Measurements from ENCODE around the gene MEF2A.
"Not testable (repeated sequence)": the region's sequence is repeated elsewhere in the genome, so short reads cannot be mapped to it uniquely, and the experiment has no call there.

MEF2A gene

GRCh38 chr15:99741835-99742234 is 176.1 kb downstream of the MEF2A start:
- no peak overlapping the region for H3K4me3 ChIP-seq (ENCODE audit: low read length in 2 of 2)
- no peak overlapping the region for H3K27ac ChIP-seq (ENCODE audit: low read depth in 2 of 2, low read length in 2 of 2)
- no peaks in the 10 kb centered on the region for H3K9me3 ChIP-seq (ENCODE audit: control insufficient read depth in 2 of 2, low read length in 2 of 2)
- H3K4me1 ChIP-seq (ENCODE audit: control insufficient read depth in 2 of 2, insufficient read depth in 2 of 2, low read length in 2 of 2): no peaks in the 10 kb centered on the region
- H3K36me3 ChIP-seq (ENCODE audit: control insufficient read depth in 2 of 2, insufficient read depth in 2 of 2, low read length in 2 of 2): no peaks in the 10 kb centered on the region
- H3K9ac ChIP-seq (ENCODE audit: low read depth in 1 of 2, low read length in 2 of 2): no peak overlapping the region
- H3K27me3 ChIP-seq (ENCODE audit: control insufficient read depth in 2 of 2, insufficient read depth in 2 of 2, low read length in 2 of 2): no peaks in the 10 kb centered on the region

DNA sequence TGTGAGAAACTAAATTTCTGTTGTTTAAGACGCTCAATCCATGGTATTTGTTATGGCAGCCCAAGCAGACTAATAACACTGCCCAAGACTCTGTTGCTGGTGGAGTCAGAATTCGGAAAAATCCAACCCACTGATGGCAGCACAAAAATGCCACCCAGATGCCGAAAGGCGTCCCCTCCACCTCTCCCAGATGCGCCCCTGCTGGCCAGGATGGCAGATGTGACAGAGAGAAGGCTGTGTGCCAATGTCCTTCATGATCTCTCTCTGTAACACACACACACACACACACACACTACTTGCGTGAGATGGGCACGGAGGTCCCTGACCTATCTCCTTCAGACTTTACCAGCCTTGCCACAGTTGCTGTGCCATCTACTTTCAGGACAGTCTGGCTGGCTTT is 178.4 kb downstream of the MEF2A start:
- Histone ChIP-seq H3K9ac (ENCODE audit: low read depth in 1 of 2, low read length in 2 of 2) (no peak overlapping the region), H3K27ac (ENCODE audit: low read depth in 2 of 2, low read length in 2 of 2) (no peak overlapping the region), H3K9me3 (ENCODE audit: control insufficient read depth in 2 of 2, low read length in 2 of 2) (no peaks in the 10 kb centered on the region), H3K4me1 (ENCODE audit: control insufficient read depth in 2 of 2, insufficient read depth in 2 of 2, low read length in 2 of 2) (no peaks in the 10 kb centered on the region), H3K4me3 (ENCODE audit: low read length in 2 of 2) (no peak overlapping the region), H3K27me3 (ENCODE audit: control insufficient read depth in 2 of 2, insufficient read depth in 2 of 2, low read length in 2 of 2) (no peaks in the 10 kb centered on the region), H3K36me3 (ENCODE audit: control insufficient read depth in 2 of 2, insufficient read depth in 2 of 2, low read length in 2 of 2) (no peaks in the 10 kb centered on the region)

DNA sequence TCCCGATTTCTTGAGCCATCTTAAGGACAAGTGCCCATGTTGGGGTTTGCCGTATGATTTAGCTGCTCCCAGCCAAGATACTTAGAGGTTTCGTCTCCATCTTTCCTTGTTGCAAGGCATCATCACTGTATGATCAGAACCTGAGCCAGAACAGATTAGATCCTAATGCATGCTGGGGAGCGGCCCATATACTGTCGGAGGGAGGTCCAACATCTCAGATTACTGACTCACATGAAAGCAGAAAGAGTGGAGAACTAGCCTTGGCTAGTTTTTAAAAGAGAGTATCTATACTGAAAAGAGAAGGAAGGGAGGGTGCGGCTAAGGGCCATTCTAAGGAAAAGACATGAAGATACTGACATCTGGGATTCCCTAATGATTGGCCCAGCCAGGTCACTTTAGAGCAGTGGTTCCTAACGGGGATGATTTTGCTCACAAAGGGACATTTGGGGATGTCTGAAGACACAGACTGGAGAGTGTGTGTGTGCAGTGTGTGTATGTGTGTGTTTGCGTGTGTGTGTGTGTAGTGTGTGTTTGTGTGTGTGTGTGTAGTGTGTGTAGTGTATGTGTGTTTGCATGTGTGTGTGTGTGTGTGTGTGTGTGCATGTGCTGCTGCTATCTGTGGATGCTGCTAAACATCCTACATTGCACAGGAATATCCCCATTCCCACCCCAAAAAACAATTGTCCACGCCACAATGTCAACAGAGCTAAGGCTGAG is 179.7 kb downstream of the MEF2A start:
- Histone ChIP-seq H3K9ac (ENCODE audit: low read depth in 1 of 2, low read length in 2 of 2) (no peak overlapping the region), H3K27ac (ENCODE audit: low read depth in 2 of 2, low read length in 2 of 2) (no peak overlapping the region), H3K4me1 (ENCODE audit: control insufficient read depth in 2 of 2, insufficient read depth in 2 of 2, low read length in 2 of 2) (peaks cover 0 to 4% of the 10 kb centered on the region in 2 donors), H3K9me3 (ENCODE audit: control insufficient read depth in 2 of 2, low read length in 2 of 2) (no peaks in the 10 kb centered on the region), H3K36me3 (ENCODE audit: control insufficient read depth in 2 of 2, insufficient read depth in 2 of 2, low read length in 2 of 2) (no peaks in the 10 kb centered on the region), H3K27me3 (ENCODE audit: control insufficient read depth in 2 of 2, insufficient read depth in 2 of 2, low read length in 2 of 2) (no peaks in the 10 kb centered on the region), H3K4me3 (ENCODE audit: low read length in 2 of 2) (no peak overlapping the region)

GRCh38 chr15:99749386-99749785 is 183.6 kb downstream of the MEF2A start:
- Histone ChIP-seq H3K9ac (ENCODE audit: low read depth in 1 of 2, low read length in 2 of 2) (no peak overlapping the region), H3K36me3 (ENCODE audit: control insufficient read depth in 2 of 2, insufficient read depth in 2 of 2, low read length in 2 of 2) (no peaks in the 10 kb centered on the region), H3K27ac (ENCODE audit: low read depth in 2 of 2, low read length in 2 of 2) (no peak overlapping the region), H3K4me3 (ENCODE audit: low read length in 2 of 2) (no peak overlapping the region), H3K9me3 (ENCODE audit: control insufficient read depth in 2 of 2, low read length in 2 of 2) (no peaks in the 10 kb centered on the region), H3K27me3 (ENCODE audit: control insufficient read depth in 2 of 2, insufficient read depth in 2 of 2, low read length in 2 of 2) (no peaks in the 10 kb centered on the region), H3K4me1 (ENCODE audit: control insufficient read depth in 2 of 2, insufficient read depth in 2 of 2, low read length in 2 of 2) (peaks cover 0 to 4% of the 10 kb centered on the region in 2 donors)

DNA sequence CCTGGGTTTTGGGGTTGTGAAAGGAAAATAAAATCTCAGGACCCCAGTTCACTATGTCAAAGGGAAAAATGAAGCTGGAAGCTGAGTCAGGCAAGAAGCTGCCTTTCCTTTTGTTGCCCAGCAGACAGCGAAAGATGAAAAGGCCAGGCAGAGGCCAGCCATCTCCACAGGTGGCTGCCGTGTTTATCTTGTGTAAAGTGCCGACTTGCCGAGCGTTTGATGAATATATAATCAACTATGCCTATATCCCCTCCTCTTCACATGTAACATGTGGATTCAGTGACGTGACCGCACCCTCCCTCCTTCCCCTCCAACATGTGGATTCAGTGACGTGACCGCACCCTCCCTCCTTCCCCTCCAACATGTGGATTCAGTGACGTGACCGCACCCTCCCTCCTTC is 184.5 kb downstream of the MEF2A start:
- H3K27me3 ChIP-seq (ENCODE audit: control insufficient read depth in 2 of 2, insufficient read depth in 2 of 2, low read length in 2 of 2); H3K36me3 ChIP-seq (ENCODE audit: control insufficient read depth in 2 of 2, insufficient read depth in 2 of 2, low read length in 2 of 2); H3K4me1 ChIP-seq (ENCODE audit: control insufficient read depth in 2 of 2, insufficient read depth in 2 of 2, low read length in 2 of 2); H3K27ac ChIP-seq (ENCODE audit: low read depth in 2 of 2, low read length in 2 of 2); H3K9me3 ChIP-seq (ENCODE audit: control insufficient read depth in 2 of 2, low read length in 2 of 2); H3K4me3 ChIP-seq (ENCODE audit: low read length in 2 of 2); H3K9ac ChIP-seq (ENCODE audit: low read depth in 1 of 2, low read length in 2 of 2): not testable (repeated sequence)

DNA sequence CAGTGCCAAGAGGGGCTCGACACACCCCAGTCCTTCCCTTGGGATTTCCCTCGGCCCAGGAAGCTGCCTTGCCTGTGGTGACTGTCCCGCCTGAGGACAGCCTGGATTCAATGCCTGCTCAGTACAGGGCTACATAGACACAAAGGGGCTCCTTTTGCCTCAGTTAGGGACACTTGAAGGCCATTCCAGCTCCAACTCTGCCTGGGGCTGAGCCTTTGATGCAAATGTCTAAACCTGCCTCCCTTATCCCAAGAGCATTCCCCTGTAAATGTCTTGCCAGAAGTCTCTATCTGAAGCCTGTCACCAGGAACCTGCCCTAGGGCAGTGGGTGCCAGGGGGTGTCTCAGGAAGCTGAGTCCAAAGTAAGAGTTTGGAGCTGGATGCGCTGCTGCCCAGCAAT is 186.8 kb downstream of the MEF2A start:
- H3K9me3 ChIP-seq (ENCODE audit: control insufficient read depth in 2 of 2, low read length in 2 of 2): no peaks in the 10 kb centered on the region
- H3K9ac ChIP-seq (ENCODE audit: low read depth in 1 of 2, low read length in 2 of 2): no peak overlapping the region
- H3K27ac ChIP-seq (ENCODE audit: low read depth in 2 of 2, low read length in 2 of 2): no peak overlapping the region
- H3K27me3 ChIP-seq (ENCODE audit: control insufficient read depth in 2 of 2, insufficient read depth in 2 of 2, low read length in 2 of 2): no peaks in the 10 kb centered on the region
- H3K36me3 ChIP-seq (ENCODE audit: control insufficient read depth in 2 of 2, insufficient read depth in 2 of 2, low read length in 2 of 2): no peaks in the 10 kb centered on the region
- H3K4me3 ChIP-seq (ENCODE audit: low read length in 2 of 2): no peak overlapping the region
- H3K4me1 ChIP-seq (ENCODE audit: control insufficient read depth in 2 of 2, insufficient read depth in 2 of 2, low read length in 2 of 2): peaks cover 0 to 4% of the 10 kb centered on the region in 2 donors

DNA sequence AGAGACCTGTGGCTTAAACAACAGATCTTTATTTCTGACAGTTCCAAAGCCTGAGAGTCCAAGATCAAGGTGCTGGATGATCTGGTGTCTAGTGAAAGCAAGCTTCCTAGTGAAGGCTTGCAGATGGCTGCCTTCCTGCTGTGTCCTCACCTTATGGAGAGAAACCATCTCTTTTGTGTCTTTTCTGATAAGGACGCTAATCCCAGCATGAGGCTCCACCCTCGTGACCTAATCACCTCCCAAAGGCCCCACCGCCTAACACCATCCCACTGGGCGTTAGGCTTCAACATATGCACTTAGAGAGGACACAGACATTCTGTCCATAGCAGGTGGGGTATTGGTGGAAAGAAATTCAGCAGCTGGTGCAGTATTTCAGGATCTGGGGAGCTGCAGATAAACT is 187.3 kb downstream of the MEF2A start:
- peaks cover 0 to 4% of the 10 kb centered on the region in 2 donors for H3K4me1 ChIP-seq (ENCODE audit: control insufficient read depth in 2 of 2, insufficient read depth in 2 of 2, low read length in 2 of 2)
- no peaks in the 10 kb centered on the region for H3K9me3 ChIP-seq (ENCODE audit: control insufficient read depth in 2 of 2, low read length in 2 of 2)
- H3K4me3 ChIP-seq (ENCODE audit: low read length in 2 of 2): no peak overlapping the region
- H3K27ac ChIP-seq (ENCODE audit: low read depth in 2 of 2, low read length in 2 of 2): no peak overlapping the region
- no peaks in the 10 kb centered on the region for H3K27me3 ChIP-seq (ENCODE audit: control insufficient read depth in 2 of 2, insufficient read depth in 2 of 2, low read length in 2 of 2)
- no peak overlapping the region for H3K9ac ChIP-seq (ENCODE audit: low read depth in 1 of 2, low read length in 2 of 2)
- no peaks in the 10 kb centered on the region for H3K36me3 ChIP-seq (ENCODE audit: control insufficient read depth in 2 of 2, insufficient read depth in 2 of 2, low read length in 2 of 2)

GRCh38 chr15:99755692-99756409 is 190.1 kb downstream of the MEF2A start:
- Histone ChIP-seq H3K27ac (ENCODE audit: low read depth in 2 of 2, low read length in 2 of 2) (no peak overlapping the region), H3K9ac (ENCODE audit: low read depth in 1 of 2, low read length in 2 of 2) (no peak overlapping the region), H3K4me1 (ENCODE audit: control insufficient read depth in 2 of 2, insufficient read depth in 2 of 2, low read length in 2 of 2) (no peaks in the 10 kb centered on the region), H3K27me3 (ENCODE audit: control insufficient read depth in 2 of 2, insufficient read depth in 2 of 2, low read length in 2 of 2) (no peaks in the 10 kb centered on the region), H3K36me3 (ENCODE audit: control insufficient read depth in 2 of 2, insufficient read depth in 2 of 2, low read length in 2 of 2) (no peaks in the 10 kb centered on the region), H3K9me3 (ENCODE audit: control insufficient read depth in 2 of 2, low read length in 2 of 2) (no peaks in the 10 kb centered on the region), H3K4me3 (ENCODE audit: low read length in 2 of 2) (no peak overlapping the region)

DNA sequence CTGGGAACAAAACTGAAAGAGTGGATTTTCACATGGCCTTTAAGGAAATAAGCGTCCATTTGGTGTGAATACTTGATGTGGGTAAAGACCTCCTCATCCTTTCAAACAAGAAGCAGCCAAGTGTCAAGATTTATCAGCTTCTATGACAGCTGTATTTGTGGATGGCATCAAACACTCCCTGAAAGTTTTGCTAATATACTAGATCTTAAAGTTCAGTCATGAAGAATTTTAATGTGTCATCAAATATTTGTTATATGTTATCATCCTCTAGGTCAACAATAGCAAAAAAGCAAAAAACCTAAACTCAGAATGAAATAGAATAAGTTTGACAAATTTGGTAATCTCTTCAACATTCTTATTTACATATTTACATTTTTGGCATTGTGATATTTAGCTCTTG is 196.5 kb downstream of the MEF2A start:
- H3K9me3 ChIP-seq (ENCODE audit: control insufficient read depth in 2 of 2, low read length in 2 of 2): no peaks in the 10 kb centered on the region
- H3K4me1 ChIP-seq (ENCODE audit: control insufficient read depth in 2 of 2, insufficient read depth in 2 of 2, low read length in 2 of 2): no peaks in the 10 kb centered on the region
- H3K36me3 ChIP-seq (ENCODE audit: control insufficient read depth in 2 of 2, insufficient read depth in 2 of 2, low read length in 2 of 2): no peaks in the 10 kb centered on the region
- no peak overlapping the region for H3K9ac ChIP-seq (ENCODE audit: low read depth in 1 of 2, low read length in 2 of 2)
- no peak overlapping the region for H3K4me3 ChIP-seq (ENCODE audit: low read length in 2 of 2)
- no peaks in the 10 kb centered on the region for H3K27me3 ChIP-seq (ENCODE audit: control insufficient read depth in 2 of 2, insufficient read depth in 2 of 2, low read length in 2 of 2)
- no peak overlapping the region for H3K27ac ChIP-seq (ENCODE audit: low read depth in 2 of 2, low read length in 2 of 2)

DNA sequence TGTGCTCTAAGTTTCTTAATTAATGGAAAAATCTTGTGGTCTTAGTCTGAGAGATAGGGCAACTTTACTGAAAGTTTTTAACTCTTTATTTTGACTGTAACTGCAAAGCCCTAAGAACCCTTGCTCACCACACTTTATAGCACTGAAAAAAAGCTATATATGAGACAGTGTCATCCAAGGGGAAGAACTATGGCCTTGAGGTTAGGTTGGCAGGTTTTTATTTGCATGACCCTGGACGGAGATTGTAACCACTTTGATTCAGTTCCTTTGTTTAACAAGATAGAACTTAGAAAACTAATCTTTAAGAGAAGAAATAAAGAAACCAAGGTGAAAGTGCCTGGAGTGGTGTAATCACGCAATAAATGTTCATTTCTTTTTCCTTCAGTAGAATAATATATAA is 198.0 kb downstream of the MEF2A start:
- Histone ChIP-seq H3K27ac (ENCODE audit: low read depth in 2 of 2, low read length in 2 of 2) (no peak overlapping the region), H3K4me1 (ENCODE audit: control insufficient read depth in 2 of 2, insufficient read depth in 2 of 2, low read length in 2 of 2) (no peaks in the 10 kb centered on the region), H3K27me3 (ENCODE audit: control insufficient read depth in 2 of 2, insufficient read depth in 2 of 2, low read length in 2 of 2) (no peaks in the 10 kb centered on the region), H3K9me3 (ENCODE audit: control insufficient read depth in 2 of 2, low read length in 2 of 2) (no peaks in the 10 kb centered on the region), H3K9ac (ENCODE audit: low read depth in 1 of 2, low read length in 2 of 2) (no peak overlapping the region), H3K4me3 (ENCODE audit: low read length in 2 of 2) (no peak overlapping the region), H3K36me3 (ENCODE audit: control insufficient read depth in 2 of 2, insufficient read depth in 2 of 2, low read length in 2 of 2) (no peaks in the 10 kb centered on the region)
